IPS-NIHi7 (cell line): Measurements from ENCODE around the gene MITF.
"Not testable (repeated sequence)": the region's sequence is repeated elsewhere in the genome, so short reads cannot be mapped to it uniquely, and the experiment has no call there.

Experiments used
- DNase-seq: peaks from one replicate; pipeline ENCODE4 v3.0.0; 2012; ENCODE audit warnings: mixed read lengths; ENCODE audit errors: extremely low spot score

MITF gene

GRCh38 chr3:69871868-69872267 is 132.6 kb downstream of the MITF start:
- DNase-seq, result no peak

- DNase-seq, result no peak
These were observed 133.6 kb downstream of the MITF start for GRCh38 chr3:69872783-69873378.

DNA sequence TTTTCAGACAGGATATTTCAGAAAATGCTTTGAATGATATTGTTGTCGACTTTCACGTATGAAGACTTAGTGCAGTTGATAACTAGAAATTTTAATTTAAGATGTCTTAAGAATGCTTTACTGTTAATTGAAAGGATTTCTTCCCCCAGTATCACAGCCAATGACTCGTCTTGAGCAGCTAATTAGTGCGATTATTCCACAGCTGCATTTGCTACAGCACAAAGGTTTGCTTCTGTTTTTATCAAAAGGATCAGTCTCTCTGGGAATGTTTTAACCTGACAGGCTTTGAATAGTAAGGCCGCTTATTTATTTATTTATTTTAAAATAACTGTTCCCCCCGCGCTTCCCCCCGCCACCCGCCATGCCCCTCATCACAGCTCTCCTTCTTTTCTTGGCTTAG is 136.8 kb downstream of the MITF start:
- DNase-seq, result no peak

DNA sequence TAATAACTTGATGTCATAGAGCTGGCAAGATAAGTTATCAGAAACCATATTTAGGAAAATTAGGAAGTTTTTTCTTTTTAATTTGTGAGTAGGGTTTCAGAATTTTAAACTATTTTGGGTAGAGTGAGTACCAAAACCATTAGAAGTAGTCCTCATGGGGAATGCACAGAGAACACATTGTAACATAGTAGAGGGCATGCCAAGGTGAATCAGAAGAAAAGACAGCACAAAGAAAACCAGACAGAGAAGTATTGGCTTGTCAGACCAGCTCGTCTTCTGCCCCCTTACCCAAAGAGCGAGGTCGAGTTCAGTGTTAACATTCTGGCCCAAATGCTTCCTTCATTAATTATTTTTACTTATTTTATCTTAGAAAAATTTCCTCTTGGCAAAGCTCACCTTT is 139.0 kb downstream of the MITF start:
- no peak for DNase-seq

GRCh38 chr3:69879051-69879450 is 139.8 kb downstream of the MITF start:
- DNase-seq, result no peak

GRCh38 chr3:69880069-69880640 is 140.9 kb downstream of the MITF start:
- DNase-seq, result no peak

- DNase-seq, result no peak
These were observed 141.8 kb downstream of the MITF start for GRCh38 chr3:69881051-69881450.

- DNase-seq, result no peak
These were observed 142.6 kb downstream of the MITF start for GRCh38 chr3:69881756-69882428.

GRCh38 chr3:69882560-69882959 is 143.3 kb downstream of the MITF start:
- no peak for DNase-seq

GRCh38 chr3:69888040-69888942 is 149.0 kb downstream of the MITF start:
- DNase-seq, result no peak

- DNase-seq, result no peak
These were observed 149.7 kb downstream of the MITF start for GRCh38 chr3:69888943-69889315.

GRCh38 chr3:69890084-69890483 is 150.8 kb downstream of the MITF start:
- DNase-seq, result no peak

GRCh38 chr3:69890691-69891090 is 151.4 kb downstream of the MITF start:
- DNase-seq, result no peak

- DNase-seq, result no peak
These were observed 153.4 kb downstream of the MITF start for GRCh38 chr3:69892706-69893105.

DNA sequence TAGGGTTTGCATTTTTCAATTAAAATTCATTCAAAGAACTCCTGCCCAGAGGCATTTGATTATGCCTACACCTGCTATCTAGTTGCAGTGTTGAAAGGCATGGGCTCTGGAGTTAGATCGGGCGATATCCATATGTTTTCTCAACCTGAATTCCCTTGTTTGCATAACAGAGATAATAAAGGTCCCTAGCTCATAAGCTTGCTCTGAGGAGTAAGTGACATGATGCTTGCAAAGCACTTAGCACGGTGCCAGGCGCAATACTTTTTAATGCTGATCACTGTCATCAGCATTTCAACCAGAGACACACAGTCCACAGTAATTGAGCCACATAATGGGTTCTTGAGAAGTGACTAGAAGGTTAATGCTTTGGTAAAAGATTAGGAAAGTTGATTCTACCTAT is 154.0 kb downstream of the MITF start:
- DNase-seq, result no peak

DNA sequence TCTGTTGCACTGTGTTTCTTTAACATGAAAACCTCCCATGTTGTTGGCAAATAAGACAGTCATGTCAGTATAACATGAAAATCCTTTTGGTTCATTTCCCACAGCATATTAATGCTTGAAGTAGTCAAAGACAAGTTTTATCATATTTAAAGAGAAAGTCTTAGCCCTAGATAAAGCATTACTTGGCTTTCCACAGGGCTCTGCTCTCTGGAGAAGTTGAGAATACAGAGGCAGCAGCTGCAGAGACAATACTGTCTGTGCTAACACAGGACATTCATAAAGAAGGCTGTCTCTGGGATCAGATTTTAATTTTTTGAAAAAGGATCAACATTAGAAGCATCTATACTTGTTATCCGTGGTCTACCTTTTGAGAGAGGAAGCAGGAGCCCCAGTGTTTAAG is 156.8 kb downstream of the MITF start:
- DNase-seq, result no peak

DNA sequence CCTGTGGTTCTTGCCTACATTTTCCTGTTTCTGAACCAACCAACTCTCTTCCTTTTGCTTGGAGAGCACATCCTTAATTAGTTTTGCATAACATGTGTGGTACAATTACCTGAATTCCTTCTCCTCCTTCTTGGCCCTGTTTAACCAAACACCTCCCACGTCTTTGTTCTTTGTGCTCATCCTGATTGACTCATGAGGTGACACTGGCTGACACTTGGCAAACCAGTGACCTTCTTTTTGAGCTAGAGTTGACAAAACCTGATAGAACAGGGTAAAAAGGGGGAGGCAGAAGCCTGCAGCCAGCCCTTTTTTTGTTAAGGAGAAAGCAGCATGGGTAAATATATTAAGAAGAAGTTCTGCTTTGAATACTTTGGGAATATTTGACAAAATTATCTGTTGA is 161.1 kb downstream of the MITF start:
- peak; percentile 12 for DNase-seq

DNA sequence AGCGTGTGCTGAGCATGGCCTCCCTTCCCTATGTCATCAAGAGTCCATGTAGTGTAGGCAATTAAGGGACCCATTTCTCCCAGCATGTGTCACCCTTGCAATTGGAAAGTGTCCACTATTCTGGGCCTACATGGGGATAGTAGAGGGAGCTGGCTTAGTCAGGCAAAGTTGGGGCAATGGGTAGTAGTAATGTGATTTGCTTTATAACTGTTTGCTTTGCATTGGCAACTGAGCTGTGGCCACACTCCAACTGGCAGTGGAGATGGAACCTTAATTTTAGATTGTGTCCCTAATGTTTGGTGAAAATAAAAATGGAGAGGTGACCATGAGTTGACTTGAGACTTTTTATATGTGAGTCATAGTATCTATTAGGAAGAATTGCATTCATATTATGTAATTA is 162.5 kb downstream of the MITF start:
- no peak for DNase-seq

GRCh38 chr3:69902386-69902785 is 163.1 kb downstream of the MITF start:
- DNase-seq, result no peak

DNA sequence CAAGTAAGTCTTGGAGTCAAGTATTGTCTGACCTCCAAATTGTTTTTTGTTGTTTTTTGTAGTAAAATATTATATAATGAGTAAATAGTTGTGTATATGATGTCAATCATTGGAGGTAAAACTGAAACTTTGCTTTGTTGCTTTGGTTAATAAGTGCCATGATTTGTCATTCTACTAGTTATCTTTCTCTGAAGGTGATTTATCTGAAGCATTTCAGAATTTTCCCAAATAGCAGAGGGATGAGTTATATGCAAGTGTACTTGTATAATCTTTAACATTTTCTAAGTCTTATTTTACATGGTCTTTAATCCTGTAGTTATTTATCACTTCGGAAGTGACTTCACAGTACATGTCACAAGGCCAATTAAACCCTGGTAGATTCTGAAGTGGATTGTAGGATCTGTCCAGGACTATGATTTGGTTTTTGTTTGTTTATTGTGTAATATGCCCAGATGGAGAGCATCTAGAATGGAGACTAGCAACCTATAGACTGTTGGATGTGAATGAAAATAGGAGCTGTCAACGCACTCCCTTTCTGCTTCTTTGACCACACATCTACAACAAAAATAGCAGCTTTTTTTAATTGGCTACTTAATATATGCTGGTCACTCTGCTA is 167.2 kb downstream of the MITF start:
- no peak for DNase-seq

DNA sequence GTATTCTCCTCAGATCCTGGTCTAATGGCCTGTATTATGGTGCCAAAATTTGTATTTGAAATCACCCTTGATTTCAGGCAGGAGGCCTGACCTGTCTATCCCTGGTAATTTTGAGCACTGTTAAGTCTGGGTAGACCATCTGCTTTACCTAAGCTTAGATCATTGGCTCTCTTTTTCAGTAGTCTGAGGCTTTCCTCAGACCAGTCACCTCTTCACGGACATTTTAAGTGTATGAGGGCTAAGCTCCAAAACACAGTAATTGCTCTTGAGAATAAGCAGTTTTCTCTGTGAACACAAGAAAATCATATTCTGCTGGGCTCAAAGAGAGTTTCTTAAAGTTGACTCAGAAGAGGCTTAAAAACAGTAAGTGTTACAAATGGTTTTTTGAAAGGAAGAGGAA is 168.3 kb downstream of the MITF start:
- no peak for DNase-seq

DNA sequence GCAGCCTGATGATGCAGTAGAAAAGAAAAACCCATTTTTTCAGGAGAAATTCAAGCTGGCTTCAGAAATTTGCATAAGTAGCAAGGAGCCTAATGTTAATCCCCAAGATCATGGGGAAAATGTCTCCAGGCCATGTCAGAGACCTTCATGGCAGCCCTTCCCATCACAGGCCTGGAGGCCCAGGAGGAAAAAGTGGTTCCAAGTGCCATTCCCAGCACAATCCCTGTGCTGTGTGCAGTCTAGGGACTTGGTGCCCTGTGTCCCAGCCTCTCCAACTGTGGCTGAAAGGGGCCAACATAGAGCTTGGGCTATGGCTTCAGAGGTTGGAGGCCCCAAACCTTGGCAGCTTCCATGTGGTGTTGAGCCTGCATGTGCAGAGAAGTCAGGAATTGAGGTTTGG is 170.6 kb downstream of the MITF start:
- not testable (repeated sequence) for DNase-seq
